ENCODE results near the gene SPSB1. TPM values are rescaled to one million over a fixed set of nuclear protein-coding genes. Genes with fewer than 3 reads are reported as not detected.

SPSB1 gene
- 1 to 10 TPM; 2.7 to 2.9 TPM for total RNA-seq

GRCh38 chr1:9292361-9293240 is at the start of gene SPSB1:
Gene SPSB1, plus strand, starts transcription at chr1:9292894. Its CDS starts 62,998 bp downstream, at chr1:9355892.

Other genes starting within 250 kb of the SPSB1 start
- gene SLC2A5, start 223.3 kb upstream of the SPSB1 start, total RNA-seq: not detected
- gene GPR157, start 163.8 kb upstream of the SPSB1 start, total RNA-seq: 1 to 10 TPM; 3.3 to 4.3 TPM
- gene H6PD, start 58.1 kb upstream of the SPSB1 start, total RNA-seq: 10 to 100 TPM; 15.6 to 17.1 TPM
- gene SLC25A33, start 246.6 kb downstream of the SPSB1 start, total RNA-seq: 1 to 10 TPM; 3.0 to 3.5 TPM